ENCODE results near the gene ADGRB2.
A peak's percentile ranks its signal among the peaks of the same experiment; 100 is the strongest.

Gene ADGRB2

GRCh38 chr1:31745096-31745945 is 18.8 kb downstream of the ADGRB2 start:
- DNase-seq: peak; percentile 67

- DNase-seq: no peak
Measured at GRCh38 chr1:31744165-31744888, 19.8 kb downstream of the ADGRB2 start.

GRCh38 chr1:31742462-31743212 is 21.5 kb downstream of the ADGRB2 start:
- no peak for DNase-seq

GRCh38 chr1:31739346-31739745 is 24.8 kb downstream of the ADGRB2 start:
- DNase-seq: no peak

- DNase-seq: peak; percentile 68
Measured at GRCh38 chr1:31736675-31737074, 27.5 kb downstream of the ADGRB2 start.

GRCh38 chr1:31735571-31735970 is 28.6 kb downstream of the ADGRB2 start:
- peak; percentile 75 for DNase-seq

GRCh38 chr1:31734582-31735107 is 29.5 kb downstream of the ADGRB2 start:
- DNase-seq: peak; percentile 52

GRCh38 chr1:31733389-31734219 is 30.5 kb downstream of the ADGRB2 start:
- DNase-seq: no peak

- no peak for DNase-seq
Measured at GRCh38 chr1:31732751-31733289, 31.3 kb downstream of the ADGRB2 start.

- DNase-seq: no peak
Measured at GRCh38 chr1:31732343-31732742, 31.8 kb downstream of the ADGRB2 start.

- no peak for DNase-seq
Measured at GRCh38 chr1:31731049-31731565, 33.0 kb downstream of the ADGRB2 start.

- DNase-seq: no peak
Measured at GRCh38 chr1:31730336-31731048, 33.6 kb downstream of the ADGRB2 start.

- DNase-seq: no peak
Measured at GRCh38 chr1:31727849-31728248, 36.3 kb downstream of the ADGRB2 start.

- DNase-seq: no peak
Measured at GRCh38 chr1:31727195-31727594, 36.9 kb downstream of the ADGRB2 start.

- DNase-seq: no peak
Measured at GRCh38 chr1:31726715-31727114, 37.4 kb downstream of the ADGRB2 start.

- no peak for DNase-seq
Measured at GRCh38 chr1:31725777-31726535, 38.2 kb downstream of the ADGRB2 start.

- no peak for DNase-seq
Measured at GRCh38 chr1:31725134-31725533, 39.0 kb downstream of the ADGRB2 start.

GRCh38 chr1:31723828-31724359 is 40.2 kb downstream of the ADGRB2 start:
- DNase-seq: peak; percentile 61

- DNase-seq: no peak
Measured at GRCh38 chr1:31718327-31718897, 45.7 kb downstream of the ADGRB2 start.

- DNase-seq: peak; percentile 34
Measured at GRCh38 chr1:31717341-31717740, 46.8 kb downstream of the ADGRB2 start.

Data from kidney glomerular epithelial cell (primary cell).